ENCODE results near the gene TMEM132C.

TMEM132C gene

DNA sequence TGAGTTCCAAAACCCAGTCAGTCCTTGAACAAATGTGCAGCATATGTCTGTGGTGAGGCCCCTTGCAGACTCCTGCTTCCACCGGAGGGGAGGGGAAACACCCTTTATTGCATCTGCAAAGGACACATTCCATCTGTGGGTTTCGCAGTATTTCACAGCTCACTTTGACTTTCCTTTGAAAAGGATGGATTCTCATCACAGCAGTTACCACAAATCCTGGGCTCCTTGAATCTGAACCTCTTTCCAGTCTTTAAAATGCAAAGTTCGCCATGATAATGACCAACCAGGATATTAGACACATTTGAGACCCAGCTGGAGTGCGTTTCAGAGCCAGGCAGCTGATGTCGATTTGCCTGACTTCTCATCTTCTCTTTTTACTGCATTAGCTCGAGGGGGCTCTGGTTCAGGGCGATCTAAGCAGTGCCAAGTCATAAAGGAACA, 314.4 kb downstream of the TMEM132C start:
- Histone ChIP-seq H3K9me3 (ENCODE audit: insufficient read depth, low read length) (no peaks in the 10 kb centered on the region), H3K27me3 (ENCODE audit: low read length) (no peaks in the 10 kb centered on the region), H3K9me2 (replicated peaks; ENCODE audit: insufficient read depth, low read length) (no peaks in the 10 kb centered on the region), H4K20me1 (ENCODE audit: low read depth, low read length) (no peaks in the 10 kb centered on the region), H3K27ac (ENCODE audit: low read depth, low read length) (no peak overlapping the region), H2AFZ (ENCODE audit: low read depth, low read length, severe bottlenecking) (no peak overlapping the region), H3K9ac (ENCODE audit: low read length) (no peak overlapping the region), H3K4me3 (ENCODE audit: insufficient read depth, low read length, poor library complexity, severe bottlenecking) (no peak overlapping the region), H3F3A (ENCODE audit: insufficient read depth) (no peaks in the 10 kb centered on the region), H3K79me2 (ENCODE audit: insufficient read depth, low read length) (no peaks in the 10 kb centered on the region), H3K36me3 (ENCODE audit: low read length) (no peaks in the 10 kb centered on the region), H3K4me2 (ENCODE audit: low read depth, low read length, poor library complexity, severe bottlenecking) (no peak overlapping the region)
- TF ChIP-seq, protein P1, sequence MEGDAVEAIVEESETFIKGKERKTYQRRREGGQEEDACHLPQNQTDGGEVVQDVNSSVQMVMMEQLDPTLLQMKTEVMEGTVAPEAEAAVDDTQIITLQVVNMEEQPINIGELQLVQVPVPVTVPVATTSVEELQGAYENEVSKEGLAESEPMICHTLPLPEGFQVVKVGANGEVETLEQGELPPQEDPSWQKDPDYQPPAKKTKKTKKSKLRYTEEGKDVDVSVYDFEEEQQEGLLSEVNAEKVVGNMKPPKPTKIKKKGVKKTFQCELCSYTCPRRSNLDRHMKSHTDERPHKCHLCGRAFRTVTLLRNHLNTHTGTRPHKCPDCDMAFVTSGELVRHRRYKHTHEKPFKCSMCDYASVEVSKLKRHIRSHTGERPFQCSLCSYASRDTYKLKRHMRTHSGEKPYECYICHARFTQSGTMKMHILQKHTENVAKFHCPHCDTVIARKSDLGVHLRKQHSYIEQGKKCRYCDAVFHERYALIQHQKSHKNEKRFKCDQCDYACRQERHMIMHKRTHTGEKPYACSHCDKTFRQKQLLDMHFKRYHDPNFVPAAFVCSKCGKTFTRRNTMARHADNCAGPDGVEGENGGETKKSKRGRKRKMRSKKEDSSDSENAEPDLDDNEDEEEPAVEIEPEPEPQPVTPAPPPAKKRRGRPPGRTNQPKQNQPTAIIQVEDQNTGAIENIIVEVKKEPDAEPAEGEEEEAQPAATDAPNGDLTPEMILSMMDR (IDR thresholded peaks at IDR 0.05; ENCODE audit: insufficient read depth, low read length, poor library complexity, severe bottlenecking), result no peak
- TF ChIP-seq EZH2phosphoT487 (conservative IDR thresholded peaks at IDR 0.05; ENCODE audit: low read length), result no peak

DNA sequence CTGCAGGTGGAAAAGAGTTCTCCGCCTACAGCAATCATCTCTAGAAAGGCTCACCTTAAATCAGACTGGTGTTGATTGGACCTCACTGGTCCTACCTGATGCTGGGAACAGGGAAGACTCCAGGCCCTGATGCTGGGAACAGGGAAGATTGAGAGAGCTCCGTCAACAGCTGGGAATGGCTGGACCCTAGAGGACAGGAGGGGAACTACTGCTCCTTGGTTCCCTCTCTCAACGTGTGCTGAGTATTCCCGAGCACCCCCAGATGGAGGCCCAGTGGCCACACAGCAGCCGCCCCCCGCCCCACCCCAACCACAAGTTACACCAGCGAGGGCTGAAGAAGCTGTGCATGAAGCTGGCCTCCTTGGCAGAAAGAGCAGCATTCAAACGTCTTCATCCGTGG, 316.5 kb downstream of the TMEM132C start:
- Histone ChIP-seq H3K36me3 (ENCODE audit: low read length) (no peaks in the 10 kb centered on the region), H4K20me1 (ENCODE audit: low read depth, low read length) (no peaks in the 10 kb centered on the region), H3K4me3 (ENCODE audit: insufficient read depth, low read length, poor library complexity, severe bottlenecking) (no peak overlapping the region), H3K4me2 (ENCODE audit: low read depth, low read length, poor library complexity, severe bottlenecking) (no peak overlapping the region), H3K79me2 (ENCODE audit: insufficient read depth, low read length) (no peaks in the 10 kb centered on the region), H2AFZ (ENCODE audit: low read depth, low read length, severe bottlenecking) (no peak overlapping the region), H3K9ac (ENCODE audit: low read length) (no peak overlapping the region), H3K9me3 (ENCODE audit: insufficient read depth, low read length) (no peaks in the 10 kb centered on the region), H3K27ac (ENCODE audit: low read depth, low read length) (no peak overlapping the region), H3F3A (ENCODE audit: insufficient read depth) (no peaks in the 10 kb centered on the region), H3K9me2 (replicated peaks; ENCODE audit: insufficient read depth, low read length) (no peaks in the 10 kb centered on the region), H3K27me3 (ENCODE audit: low read length) (no peaks in the 10 kb centered on the region)
- TF ChIP-seq, protein P1 (IDR thresholded peaks at IDR 0.05; ENCODE audit: insufficient read depth, low read length, poor library complexity, severe bottlenecking), result no peak
- no peak for TF ChIP-seq EZH2phosphoT487 (conservative IDR thresholded peaks at IDR 0.05; ENCODE audit: low read length)

DNA sequence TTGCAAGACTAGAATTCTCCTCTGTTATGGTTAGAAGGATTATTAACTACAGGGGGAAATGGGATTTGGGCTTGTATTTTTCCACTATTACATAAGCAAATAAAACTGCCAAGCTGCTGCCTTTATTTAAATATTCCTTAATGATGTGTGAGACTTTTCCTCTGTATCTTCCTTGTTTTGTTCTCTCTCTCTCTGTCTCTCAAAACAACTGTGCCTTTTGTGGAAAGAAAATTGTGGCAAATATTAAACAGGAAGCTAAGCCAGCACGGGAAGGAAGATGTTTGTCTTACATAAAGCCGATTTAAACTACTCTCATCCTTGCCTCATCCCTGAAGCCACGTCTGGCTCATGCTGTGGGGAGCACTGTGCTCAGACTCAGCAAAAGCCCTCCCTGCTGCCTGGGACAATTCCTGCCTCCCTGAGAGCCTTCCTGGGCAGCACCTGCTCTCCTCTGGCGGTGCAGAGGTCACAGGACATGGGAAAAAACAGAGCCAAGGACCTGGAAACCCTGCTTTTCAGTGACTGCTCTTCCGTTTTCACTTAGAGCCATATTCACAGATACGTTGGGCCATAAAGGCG, 319.6 kb downstream of the TMEM132C start:
- no peak overlapping the region for H3K4me2 ChIP-seq (ENCODE audit: low read depth, low read length, poor library complexity, severe bottlenecking)
- no peak overlapping the region for H3K27ac ChIP-seq (ENCODE audit: low read depth, low read length)
- H3K9me2 ChIP-seq (replicated peaks; ENCODE audit: insufficient read depth, low read length), result no peaks in the 10 kb centered on the region
- TF ChIP-seq, protein P1 (IDR thresholded peaks at IDR 0.05; ENCODE audit: insufficient read depth, low read length, poor library complexity, severe bottlenecking), result no peak
- no peak for TF ChIP-seq EZH2phosphoT487 (conservative IDR thresholded peaks at IDR 0.05; ENCODE audit: low read length)
- no peak overlapping the region for H3K4me3 ChIP-seq (ENCODE audit: insufficient read depth, low read length, poor library complexity, severe bottlenecking)
- no peak overlapping the region for H3K9ac ChIP-seq (ENCODE audit: low read length)
- no peaks in the 10 kb centered on the region for H3F3A ChIP-seq (ENCODE audit: insufficient read depth)
- H4K20me1 ChIP-seq (ENCODE audit: low read depth, low read length), result no peaks in the 10 kb centered on the region
- H2AFZ ChIP-seq (ENCODE audit: low read depth, low read length, severe bottlenecking), result no peak overlapping the region
- no peaks in the 10 kb centered on the region for H3K27me3 ChIP-seq (ENCODE audit: low read length)
- H3K79me2 ChIP-seq (ENCODE audit: insufficient read depth, low read length), result no peaks in the 10 kb centered on the region
- H3K36me3 ChIP-seq (ENCODE audit: low read length), result no peaks in the 10 kb centered on the region
- no peaks in the 10 kb centered on the region for H3K9me3 ChIP-seq (ENCODE audit: insufficient read depth, low read length)
